Stimulated activated CD8-positive, alpha-beta memory T cell treated with anti-CD3 and anti-CD28 coated beads, Interleukin-7, amount 100 ng/mL, for 1 hour (primary cell): Measurements from ENCODE around the gene SMAD3.

ENCODE experiments used
- DNase-seq, 2 donors: peaks; one replicate each; pipeline ENCODE4 v3.0.0-alpha.2; 2020; ENCODE audit warnings: low read depth in 2 of 2

SMAD3 gene

DNA sequence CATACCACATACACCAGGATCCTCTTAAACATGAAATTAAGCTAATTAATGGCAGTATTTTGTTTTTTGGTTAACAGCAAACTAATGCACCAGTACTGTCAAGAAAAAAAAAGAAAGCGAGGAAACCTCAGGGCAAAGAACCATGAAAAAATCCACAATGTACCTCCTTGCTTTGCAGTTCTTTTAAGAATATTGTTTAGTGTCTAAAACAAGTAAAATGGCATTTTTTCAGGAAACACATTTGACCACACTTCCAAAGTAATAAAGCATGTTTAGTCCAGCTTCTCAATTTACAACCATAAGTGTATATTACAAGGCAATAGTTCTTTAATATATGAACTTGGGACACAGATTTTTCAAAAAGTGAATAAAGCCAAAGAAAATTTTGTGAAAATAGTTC is 162.4 kb downstream of the SMAD3 start:
- no peak for DNase-seq

- no peak for DNase-seq
Measured at GRCh38 chr15:67228286-67228685, 162.9 kb downstream of the SMAD3 start.

DNA sequence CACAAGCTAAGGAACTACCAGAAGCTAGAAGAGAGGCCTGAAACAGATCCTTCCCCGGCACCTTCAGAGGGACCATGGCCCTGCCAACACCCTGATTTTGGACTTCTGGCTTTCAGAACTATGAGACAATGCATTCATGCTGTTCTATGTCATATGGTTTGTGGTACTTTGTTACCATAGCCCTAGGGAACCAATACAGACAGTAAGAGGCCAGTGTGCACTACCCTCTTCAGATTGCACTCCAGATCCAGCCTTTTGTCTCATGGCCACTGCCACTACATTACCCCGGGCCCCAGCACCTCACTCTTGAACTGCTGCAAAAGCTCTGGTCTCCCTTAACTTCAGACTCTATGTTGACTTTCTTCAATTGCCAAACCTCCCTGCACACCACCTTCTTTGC is 165.1 kb downstream of the SMAD3 start:
- DNase-seq = no peak

DNA sequence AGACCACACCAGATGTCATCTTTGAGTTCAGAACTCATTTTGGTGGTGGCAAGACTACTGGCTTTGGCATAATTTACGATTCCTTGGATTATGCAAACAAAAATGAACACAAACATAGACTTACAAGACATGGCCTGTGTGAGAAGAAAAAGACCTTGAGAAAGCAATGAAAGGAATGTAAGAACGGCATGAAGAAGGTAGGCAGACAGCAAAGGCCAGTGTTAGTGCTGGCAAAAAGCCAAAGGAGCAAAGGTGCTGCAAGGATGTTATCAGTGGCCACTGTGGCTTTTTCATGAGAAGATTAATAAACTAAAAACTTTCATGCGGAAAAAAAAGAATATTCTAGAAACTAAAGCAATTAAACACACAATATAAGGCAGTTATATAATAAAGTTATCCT is 167.2 kb downstream of the SMAD3 start:
- DNase-seq = no peak

DNA sequence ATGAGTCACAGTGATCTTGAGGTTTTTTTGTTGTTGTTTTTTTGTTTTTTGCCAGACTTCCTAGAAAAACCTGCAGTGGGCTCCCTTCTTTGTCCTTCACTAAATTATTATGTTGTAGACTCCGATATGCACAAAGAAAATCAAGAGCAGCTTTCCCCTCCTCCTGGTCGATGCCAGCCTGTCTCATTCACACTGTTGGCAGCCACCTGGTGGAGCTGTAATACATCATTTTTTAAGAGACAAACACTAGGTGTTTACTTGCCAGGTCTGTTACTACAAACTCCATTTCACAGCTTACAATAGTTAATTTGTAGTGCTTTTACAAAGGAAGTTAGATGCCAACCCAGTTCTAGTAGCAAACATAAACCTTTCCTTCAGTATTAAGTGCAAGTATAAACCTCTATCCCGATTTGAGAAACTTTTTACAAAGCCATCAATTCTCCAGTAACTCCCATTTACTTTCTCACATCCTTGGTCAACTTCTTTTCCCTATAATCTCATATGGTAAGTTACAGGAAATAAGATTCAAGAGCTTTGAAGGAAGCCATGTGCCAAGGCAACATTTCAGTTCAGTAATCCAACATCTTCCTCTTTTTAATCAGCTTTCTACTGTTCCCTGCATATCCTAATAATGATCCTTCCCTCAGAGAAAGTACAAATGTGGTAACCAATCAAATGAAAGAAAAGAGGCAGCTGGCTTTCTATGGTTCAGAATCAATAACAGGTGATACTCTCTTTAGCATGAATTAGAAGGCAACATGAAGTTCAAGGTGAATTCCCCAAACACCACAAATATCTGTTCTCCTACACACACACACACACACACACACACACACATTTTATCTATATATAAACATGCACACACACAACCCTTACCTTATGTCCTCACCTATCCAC is 175.1 kb downstream of the SMAD3 start:
- DNase-seq = no peak

DNA sequence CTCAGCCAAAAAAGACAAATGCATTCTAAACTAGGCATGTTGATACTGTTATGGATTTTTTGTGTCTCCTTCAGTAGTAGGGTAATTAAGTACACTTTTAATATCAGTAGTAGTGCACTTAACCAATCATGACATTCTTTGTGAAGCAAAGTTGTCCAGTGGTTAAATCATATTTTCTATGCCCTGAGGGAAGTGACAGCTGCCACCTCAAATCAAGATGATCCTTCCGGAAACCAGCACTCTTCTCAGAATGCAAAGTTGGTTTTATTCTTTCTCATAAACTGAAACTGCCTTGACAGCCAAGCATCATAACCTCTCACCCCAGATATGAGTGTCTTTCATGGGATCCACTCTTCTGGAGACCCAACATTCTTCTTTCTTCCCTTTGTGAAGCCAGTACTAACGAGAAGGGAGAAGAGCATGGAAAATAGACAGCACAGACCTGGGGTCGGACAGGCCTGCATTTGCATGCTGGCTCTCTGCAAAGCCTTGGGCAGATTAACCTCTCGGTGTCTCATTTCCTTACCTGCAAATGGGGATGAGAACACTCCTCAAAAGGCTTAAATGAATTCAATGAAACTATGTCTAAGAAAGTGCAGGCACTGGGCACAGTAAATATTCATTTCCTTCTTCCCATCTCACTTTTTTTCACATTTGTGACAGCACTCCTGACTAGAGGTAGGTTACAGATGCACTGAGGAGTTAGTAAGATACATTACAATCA is 175.9 kb downstream of the SMAD3 start:
- DNase-seq = no peak

DNA sequence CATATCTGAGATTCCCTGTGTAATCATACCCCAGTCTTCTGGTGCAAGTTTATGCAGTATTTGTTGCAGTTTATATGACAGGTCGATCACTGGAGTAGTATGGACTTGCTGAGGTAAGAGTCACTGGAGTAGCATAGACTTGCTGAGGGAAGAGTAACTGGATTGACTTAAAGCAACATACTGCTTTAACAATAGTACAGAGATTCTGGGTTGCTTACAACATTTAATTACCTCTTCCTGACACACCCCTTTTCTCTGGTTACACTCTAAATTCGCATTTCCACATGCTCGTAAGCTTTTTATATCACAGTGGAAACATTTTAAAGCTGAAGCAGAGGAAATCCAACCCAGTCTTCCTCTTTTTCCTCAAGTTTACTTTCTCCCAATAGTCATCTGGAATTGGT is 177.3 kb downstream of the SMAD3 start:
- no peak for DNase-seq
